GM12878 (cell line): ENCODE measurements around the gene PEMT. TPM values are rescaled to one million over a fixed set of nuclear protein-coding genes. Genes with fewer than 3 reads are reported as not detected.

ENCODE experiments used
- ATAC-seq: fragments of 200-7000 bp; cut with Tn5 transposase; 3 replicates; pipeline ENCODE4 v1.9.1; 2020; ENCODE audit warnings: mild to moderate bottlenecking, moderate library complexity
- BruUV-seq: library from RNA; stranded (reverse); fragments of 400-500 nt; replicated peaks from 2 replicates; lab custom pipeline; 2021; lab: Mats Ljungman, UMichigan
- CTCF ChIA-PET: fragments of 300-600 bp; sonication (Branson Sonifier 250); formaldehyde crosslinking; extraction: SDS; loops from one replicate; lab custom pipeline; 2021; ENCODE audit warnings: inconsistent platforms; lab: Yijun Ruan, JAX
- POLR2A ChIA-PET: fragments of 350-600 bp; formaldehyde crosslinking; extraction: SDS; loops from one replicate; lab custom pipeline; 2021; ENCODE audit warnings: inconsistent platforms; lab: Charles Lee
- RAD21 ChIA-PET: fragments of 300-600 bp; sonication (Branson Sonifier 250); formaldehyde crosslinking; loops from one replicate; lab custom pipeline; 2023; ENCODE audit warnings: antibody characterized with exemption; ENCODE audit not compliant: unreplicated experiment; lab: Charles Lee
- SMC1A ChIA-PET: fragments of 300-600 bp; sonication (Branson Sonifier 250); formaldehyde crosslinking; loops from one replicate; lab custom pipeline; 2023; ENCODE audit not compliant: unreplicated experiment, uncharacterized antibody; lab: Charles Lee
- DNase-seq: peaks from one replicate; pipeline ENCODE4 v3.0.0-alpha.2; 2011; ENCODE audit warnings: low read depth, low spot score
- FAIRE-seq: peaks from 3 replicates; lab custom pipeline; 2011; peaks lifted over from hg19 to GRCh38; lab: Jason Lieb, UNC
- H2AFZ ChIP-seq: 2 replicates; pipeline ENCODE4 v1.6.0; 2011; ENCODE audit warnings: low read depth, low read length, control low read depth; ENCODE audit not compliant: control insufficient read depth
- H3K27ac ChIP-seq: 2 replicates; pipeline ENCODE4 v1.5.1; 2011; ENCODE audit warnings: control low read depth; ENCODE audit not compliant: control insufficient read depth, insufficient read depth
- H3K27me3 ChIP-seq, 2 experiments: replicated peaks in 1 of 2; 2 replicates each; pipeline versions ENCODE4 v1.6.0 to v1.6.1; 2011; ENCODE audit warnings: low read length in 1 of 2; ENCODE audit not compliant: control insufficient read depth in 2 of 2, insufficient read depth in 2 of 2
- H3K36me3 ChIP-seq, 2 experiments: 2 replicates each; pipeline ENCODE4 v1.5.1; 2011; ENCODE audit warnings: low read length in 1 of 2; ENCODE audit not compliant: control insufficient read depth in 2 of 2, insufficient read depth in 2 of 2
- H3K4me1 ChIP-seq: 2 replicates; pipeline ENCODE4 v1.6.1; 2011; ENCODE audit warnings: mild to moderate bottlenecking, low read length, moderate library complexity, mixed read lengths; ENCODE audit not compliant: control insufficient read depth, insufficient read depth
- H3K4me2 ChIP-seq: 2 replicates; pipeline ENCODE4 v1.6.0; 2011; ENCODE audit warnings: control low read depth; ENCODE audit not compliant: control insufficient read depth, insufficient read depth
- H3K4me3 ChIP-seq: fragments of 200-600 bp; sonication (generic); 2 replicates; pipeline ENCODE4 v1.5.1; 2016
- H3K79me2 ChIP-seq: 2 replicates; pipeline ENCODE4 v1.6.0; 2011; ENCODE audit warnings: low read length; ENCODE audit not compliant: control insufficient read depth, insufficient read depth
- H3K9ac ChIP-seq: 2 replicates; pipeline ENCODE4 v1.8.0; 2011; ENCODE audit warnings: low read length, control low read depth, mixed read lengths; ENCODE audit not compliant: control insufficient read depth, insufficient read depth
- H3K9me3 ChIP-seq: replicated peaks from 3 replicates; pipeline ENCODE4 v1.5.1; 2011; ENCODE audit warnings: mild to moderate bottlenecking, low read length; ENCODE audit not compliant: control insufficient read depth, insufficient read depth
- H4K20me1 ChIP-seq: 2 replicates; pipeline ENCODE4 v1.6.0; 2011; ENCODE audit not compliant: control insufficient read depth, insufficient read depth
- CEBPB ChIP-seq, 2 experiments: fragments of 150-350 bp in 1 of 2; IDR thresholded peaks; 2 replicates each; pipeline ENCODE4 v1.6.1; 2012 to 2014; ENCODE audit warnings: low read depth in 2 of 2, low read length in 2 of 2, borderline replicate concordance in 1 of 2, inconsistent platforms in 1 of 2
- EED ChIP-seq: sonication (generic); IDR thresholded peaks from 2 replicates; pipeline ENCODE4 v1.6.1; 2016; ENCODE audit warnings: antibody characterized with exemption, low read depth
- NFIC ChIP-seq: IDR thresholded peaks from 2 replicates; pipeline ENCODE4 v1.6.1; 2012; ENCODE audit warnings: low read depth, mild to moderate bottlenecking, inconsistent platforms, low read length, moderate library complexity
- NFYA ChIP-seq: IDR thresholded peaks from 2 replicates; pipeline ENCODE4 v1.6.1; 2011; ENCODE audit warnings: low read depth, mild to moderate bottlenecking, low read length, improper control_type of control experiment, borderline replicate concordance
- NFYB ChIP-seq: IDR thresholded peaks from 2 replicates; pipeline ENCODE4 v1.6.1; 2011; ENCODE audit warnings: low read depth, mild to moderate bottlenecking, low read length, improper control_type of control experiment, moderate library complexity; ENCODE audit not compliant: insufficient read depth
- PAX8 ChIP-seq: fragments of 450-650 bp; IDR thresholded peaks from 2 replicates; pipeline ENCODE4 v1.6.1; 2017; ENCODE audit warnings: mild to moderate bottlenecking, moderate library complexity
- SREBF2 ChIP-seq: IDR thresholded peaks from 2 replicates; pipeline ENCODE4 v1.6.1; 2012; ENCODE audit warnings: mild to moderate bottlenecking, low read length
- ZZZ3 ChIP-seq: IDR thresholded peaks from 2 replicates; pipeline ENCODE4 v1.6.1; 2011; ENCODE audit warnings: low read depth; ENCODE audit not compliant: control insufficient read depth, insufficient read length
- WGBS: methylation state at CpG from one replicate; pipeline ENCODE4 v1.1.6; 2016; ENCODE audit warnings: low lambda C conversion rate; ENCODE audit not compliant: insufficient replicate concordance, insufficient coverage; ENCODE audit errors: missing lambda C conversion rate; 5-methylcytosine and 5-hydroxymethylcytosine counted together
- in situ Hi-C: fragments of 300-500 bp; cut with MboI; formaldehyde crosslinking; loops from 9 replicates; pipeline ENCODE4 v1.14.3; 2018; ENCODE audit warnings: mixed read lengths
- intact Hi-C: fragments of 100-400 bp; cut with micrococcal nuclease; formaldehyde crosslinking; loops from one replicate; pipeline ENCODE4 v1.14.2; 2022; ENCODE audit not compliant: unreplicated experiment
- polyA plus RNA-seq, 11 experiments: library from polyadenylated mRNA; depleted of rRNA in 4 of 11; unstranded in 6 of 11; stranded (reverse) in 5 of 11; fragments of >200 nt; fragmentation: Nextera tagmentation in 4 of 11; fragmentation: Illumina TruSeq in 1 of 11; extraction: Ambion mirVana in 4 of 11; extraction: Trizol in 1 of 11; gene quantifications; 1 replicate in 1 of 11; 2 replicates in 10 of 11; pipeline versions ENCODE4 v1.2.1 to v1.2.3, GENCODE V29; 2011 to 2016; ENCODE audit warnings: inconsistent platforms in 2 of 11, missing spikeins in 2 of 11, low read depth in 1 of 11
- total RNA-seq, 4 experiments: library from RNA; depleted of rRNA in 3 of 4; stranded (reverse); fragments of >200 nt in 3 of 4; fragmentation: Illumina TruSeq in 1 of 4; extraction: Trizol in 1 of 4; gene quantifications; 2 replicates each; pipeline versions ENCODE4 v1.2.1 to v1.2.3, GENCODE V29; 2013 to 2021

Gene PEMT
- total and polyA plus RNA-seq, 10 of the 15 experiments (the other 5 are each of a cell fraction or from before 2014, with no cell fraction given), result 2.8 to 44.7 (median 25.4) TPM

- Histone ChIP-seq H4K20me1 (no peaks in the 10 kb centered on the region), H3K4me3 (no peak overlapping the region), H3K27ac (no peak overlapping the region), H3K36me3 (no peaks in the 10 kb centered on the region), H3K27me3 (no peaks in the 10 kb centered on the region; a peak in 1 of 4 replicates), H3K9ac (no peak overlapping the region), H2AFZ (no peak overlapping the region), H3K4me1 (no peaks in the 10 kb centered on the region), H3K9me3 (no peaks in the 10 kb centered on the region), H3K4me2 (no peak overlapping the region), H3K79me2 (no peaks in the 10 kb centered on the region)
- no TSS peak for BruUV-seq
- CTCF ChIA-PET, result interaction anchor here (0.6 kb wide), 1 partner anchor 547 kb away, joined by 4 read pairs; no protein-coding TSS in a partner anchor
- intact Hi-C loops, result no loop called here
- POLR2A ChIA-PET, result no interaction called here
- SMC1A ChIA-PET, result no interaction called here
- FAIRE-seq (no peak), DNase-seq (no peak), ATAC-seq (no peak)
- TF ChIP-seq CEBPB (IDR thresholded peaks at IDR 0.05; ENCODE audit: borderline replicate concordance in 1 of 2, low read depth in 2 of 2, low read length in 2 of 2), result no peak
- TF ChIP-seq NFYB, result no peak
- TF ChIP-seq SREBF2, result no peak
- TF ChIP-seq ZZZ3, result no peak
- no peak for TF ChIP-seq NFYA
- no peak for TF ChIP-seq PAX8
- no peak for TF ChIP-seq EED
- TF ChIP-seq NFIC, result no peak
- in situ Hi-C loops, result no loop called here
- RAD21 ChIA-PET, result no interaction called here
- 32% methylated on average over 14 of the region's 15 CpGs for WGBS
Observed at GRCh38 chr17:17462048-17462824, 129.3 kb downstream of the PEMT start.
